Prostate gland (tissue), 2 donors: Measurements from ENCODE around the gene FBN2. TPM values are rescaled to one million over a fixed set of nuclear protein-coding genes. Genes with fewer than 3 reads are reported as not detected.

Experiments
- DNase-seq: peaks from one replicate; pipeline ENCODE4 v3.0.0-alpha.2; 2019; ENCODE audit warnings: low spot score
- H3K27ac ChIP-seq, 2 donors: fragments of 200-600 bp; sonication (generic); 2 replicates each; pipeline ENCODE4 v1.5.1; 2017 to 2019
- H3K27me3 ChIP-seq: fragments of 200-600 bp; sonication (generic); replicated peaks from 2 replicates; pipeline ENCODE4 v1.5.1; 2019; ENCODE audit not compliant: insufficient read depth
- H3K36me3 ChIP-seq, 2 donors: fragments of 200-600 bp; sonication (generic); 1 replicate in 1 of 2; 2 replicates in 1 of 2; pipeline versions ENCODE4 v1.5.1 to v1.8.1; 2017 to 2019
- H3K4me1 ChIP-seq: fragments of 200-600 bp; sonication (generic); replicated peaks from 2 replicates; pipeline ENCODE4 v1.5.1; 2019
- H3K4me3 ChIP-seq, 2 donors: fragments of 200-600 bp; sonication (generic); 2 replicates each; pipeline ENCODE4 v1.5.1; 2017 to 2019
- H3K9me3 ChIP-seq: fragments of 200-600 bp; sonication (generic); 2 replicates; pipeline ENCODE4 v1.5.1; 2017
- CTCF ChIP-seq, 4 experiments: fragments of 200-600 bp in 2 of 4; fragments of 450-650 bp in 2 of 4; sonication (generic) in 2 of 4; IDR thresholded peaks; 1 replicate in 3 of 4; 2 replicates in 1 of 4; pipeline ENCODE4 v1.5.1; 2016 to 2019; ENCODE audit warnings: antibody characterized with exemption in 4 of 4, mild to moderate bottlenecking in 2 of 4, moderate library complexity in 2 of 4
- POLR2A ChIP-seq: fragments of 450-650 bp; IDR thresholded peaks from one replicate; pipeline ENCODE4 v1.6.1; 2016; ENCODE audit warnings: antibody characterized with exemption, mild to moderate bottlenecking
- POLR2AphosphoS5 ChIP-seq: sonication (generic); formaldehyde crosslinking; IDR thresholded peaks from one replicate; pipeline ENCODE4 v1.6.1; 2017; ENCODE audit warnings: antibody characterized with exemption
- WGBS: methylation state at CpG from one replicate; pipeline ENCODE4 v1.1.5; 2018; 5-methylcytosine and 5-hydroxymethylcytosine counted together
- intact Hi-C: fragments of 100-400 bp; cut with DNase I; formaldehyde crosslinking; loops from one replicate; pipeline ENCODE4 v1.14.2; 2022
- total RNA-seq, 2 donors: library from RNA; depleted of rRNA; stranded (reverse); fragments of >200 nt; gene quantifications; one replicate each; pipeline ENCODE4 v1.1.0, GENCODE V29; 2016

FBN2 gene
- total RNA-seq, 2 donors from 2014 or later = 0.82 to 6.6 TPM

- Histone ChIP-seq H3K36me3 (no peaks in the 10 kb centered on the region), H3K27ac (no peak overlapping the region), H3K4me3 (no peak overlapping the region), H3K27me3 (no peaks in the 10 kb centered on the region), H3K9me3 (no peaks in the 10 kb centered on the region), H3K4me1 (no peaks in the 10 kb centered on the region)
- WGBS = 93% methylated on average over 7 of the region's 7 CpGs
- DNase-seq = no peak
- TF ChIP-seq CTCF (IDR thresholded peaks at IDR 0.05) = no peak
- TF ChIP-seq POLR2A = no peak
- TF ChIP-seq POLR2AphosphoS5 = no peak
- intact Hi-C loops = no loop called here
These were observed 303.0 kb downstream of the FBN2 start for GRCh38 chr5:128234928-128235641.

- Histone ChIP-seq H3K27ac (no peak overlapping the region), H3K36me3 (no peaks in the 10 kb centered on the region), H3K4me1 (no peaks in the 10 kb centered on the region), H3K4me3 (no peak overlapping the region), H3K9me3 (no peaks in the 10 kb centered on the region), H3K27me3 (no peaks in the 10 kb centered on the region)
- TF ChIP-seq CTCF (IDR thresholded peaks at IDR 0.05) (no peak), POLR2AphosphoS5 (no peak), POLR2A (no peak)
- no peak for DNase-seq
- intact Hi-C loops = no loop called here
- WGBS = 8% methylated on average over 3 of the region's 3 CpGs
These were observed 309.5 kb downstream of the FBN2 start for GRCh38 chr5:128228521-128228920.

GRCh38 chr5:128228008-128228407 is 310.0 kb downstream of the FBN2 start:
- intact Hi-C loops = no loop called here
- Histone ChIP-seq H3K27ac (no peak overlapping the region), H3K4me1 (no peaks in the 10 kb centered on the region), H3K36me3 (no peaks in the 10 kb centered on the region), H3K9me3 (no peaks in the 10 kb centered on the region), H3K27me3 (no peaks in the 10 kb centered on the region), H3K4me3 (no peak overlapping the region)
- TF ChIP-seq CTCF (IDR thresholded peaks at IDR 0.05) = no peak
- no peak for TF ChIP-seq POLR2A
- TF ChIP-seq POLR2AphosphoS5 = no peak
- DNase-seq = no peak
- 50% methylated on average over 3 of the region's 3 CpGs for WGBS

- Histone ChIP-seq H3K4me1 (no peaks in the 10 kb centered on the region), H3K27me3 (no peaks in the 10 kb centered on the region), H3K36me3 (no peaks in the 10 kb centered on the region), H3K27ac (no peak overlapping the region), H3K9me3 (no peaks in the 10 kb centered on the region), H3K4me3 (no peak overlapping the region)
- no peak for DNase-seq
- 94% methylated on average over 2 of the region's 2 CpGs for WGBS
- intact Hi-C loops = no loop called here
- no peak for TF ChIP-seq POLR2A
- TF ChIP-seq CTCF (IDR thresholded peaks at IDR 0.05) = no peak
- no peak for TF ChIP-seq POLR2AphosphoS5
These were observed 312.6 kb downstream of the FBN2 start for GRCh38 chr5:128225245-128226030.

GRCh38 chr5:128224336-128224735 is 313.7 kb downstream of the FBN2 start:
- Histone ChIP-seq H3K4me1 (no peaks in the 10 kb centered on the region), H3K4me3 (no peak overlapping the region), H3K27me3 (no peaks in the 10 kb centered on the region), H3K27ac (no peak overlapping the region), H3K36me3 (no peaks in the 10 kb centered on the region), H3K9me3 (no peaks in the 10 kb centered on the region)
- intact Hi-C loops = no loop called here
- 51% methylated on average over 1 of the region's 1 CpG for WGBS
- TF ChIP-seq POLR2A (no peak), POLR2AphosphoS5 (no peak), CTCF (IDR thresholded peaks at IDR 0.05) (no peak)
- DNase-seq = no peak
